ACC112 (cell line): ENCODE results near the gene RYR2.
"Not testable (repeated sequence)": the region's sequence is repeated elsewhere in the genome, so short reads cannot be mapped to it uniquely, and the experiment has no call there.

Experiments used
- H2AFZ ChIP-seq: fragments of 200-600 bp; sonication (generic); one replicate; pipeline ENCODE4 v1.6.0; 2017; ENCODE audit warnings: antibody characterized with exemption, low read length; ENCODE audit not compliant: unreplicated experiment
- H3K27ac ChIP-seq: fragments of 200-600 bp; sonication (generic); 2 replicates; pipeline ENCODE4 v1.5.1; 2014; ENCODE audit warnings: low read depth, mild to moderate bottlenecking, antibody characterized with exemption, low read length, moderate library complexity
- H3K27me3 ChIP-seq: fragments of 200-600 bp; sonication (generic); 2 replicates; pipeline ENCODE4 v1.6.1; 2014; ENCODE audit warnings: mild to moderate bottlenecking, antibody characterized with exemption, low read length, moderate library complexity, mixed read lengths; ENCODE audit not compliant: insufficient read depth
- H3K36me3 ChIP-seq: fragments of 200-600 bp; sonication (generic); 2 replicates; pipeline ENCODE4 v1.6.1; 2016; ENCODE audit warnings: mild to moderate bottlenecking, antibody characterized with exemption, low read length, moderate library complexity, mixed read lengths; ENCODE audit not compliant: insufficient read depth
- H3K4me1 ChIP-seq: fragments of 200-600 bp; sonication (generic); one replicate; pipeline ENCODE4 v1.6.1; 2016; ENCODE audit warnings: low read length, mixed read lengths; ENCODE audit not compliant: insufficient read depth, unreplicated experiment, control insufficient read depth
- H3K4me3 ChIP-seq: fragments of 200-600 bp; sonication (generic); 2 replicates; pipeline ENCODE4 v1.5.1; 2014; ENCODE audit warnings: mild to moderate bottlenecking, low read depth, low read length
- H3K79me2 ChIP-seq: fragments of 200-600 bp; sonication (generic); one replicate; pipeline ENCODE4 v1.6.0; 2016; ENCODE audit warnings: low read length; ENCODE audit not compliant: control insufficient read depth, unreplicated experiment, insufficient read depth

The RYR2 gene

GRCh38 chr1:237112663-237113062 is 70.7 kb downstream of the RYR2 start:
- H3K4me3 ChIP-seq: no peak overlapping the region
- H3K27me3 ChIP-seq: no peaks in the 10 kb centered on the region
- H3K36me3 ChIP-seq: no peaks in the 10 kb centered on the region
- H3K79me2 ChIP-seq: no peaks in the 10 kb centered on the region
- no peak overlapping the region for H2AFZ ChIP-seq
- no peaks in the 10 kb centered on the region for H3K4me1 ChIP-seq
- H3K27ac ChIP-seq: no peak overlapping the region

GRCh38 chr1:237115035-237115434 is 73.1 kb downstream of the RYR2 start:
- Histone ChIP-seq H3K79me2 (no peaks in the 10 kb centered on the region), H3K36me3 (no peaks in the 10 kb centered on the region), H3K27me3 (no peaks in the 10 kb centered on the region)

DNA sequence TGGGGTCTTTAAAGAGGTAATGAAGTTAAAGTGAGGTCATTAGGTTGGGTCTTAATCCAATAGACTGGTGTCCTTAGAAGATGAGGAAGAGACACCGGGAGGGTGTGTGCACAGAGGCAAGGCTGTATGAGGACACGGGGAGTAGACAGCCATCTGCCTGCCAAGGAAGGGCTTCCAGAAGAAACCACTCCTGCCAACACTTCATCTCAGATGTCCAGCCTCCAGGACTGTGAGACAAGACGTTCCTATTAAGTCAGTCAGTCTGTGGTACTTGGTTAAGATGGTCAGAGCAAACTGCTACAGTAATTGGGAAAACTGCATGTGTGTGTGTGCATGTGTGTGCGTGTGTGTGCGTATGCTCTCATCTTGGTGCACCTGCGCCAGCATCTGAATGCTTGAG is 77.1 kb downstream of the RYR2 start:
- no peaks in the 10 kb centered on the region for H3K79me2 ChIP-seq
- no peaks in the 10 kb centered on the region for H3K36me3 ChIP-seq
- no peak overlapping the region for H3K27ac ChIP-seq
- H3K27me3 ChIP-seq: no peaks in the 10 kb centered on the region
- H3K4me1 ChIP-seq: no peaks in the 10 kb centered on the region
- no peak overlapping the region for H2AFZ ChIP-seq
- no peak overlapping the region for H3K4me3 ChIP-seq

More at GRCh38 chr1:237115035-237115434, 73.1 kb downstream of the RYR2 start:
- Histone ChIP-seq H3K4me1 (no peaks in the 10 kb centered on the region), H3K27ac (no peak overlapping the region), H3K4me3 (no peak overlapping the region), H2AFZ (no peak overlapping the region)

DNA sequence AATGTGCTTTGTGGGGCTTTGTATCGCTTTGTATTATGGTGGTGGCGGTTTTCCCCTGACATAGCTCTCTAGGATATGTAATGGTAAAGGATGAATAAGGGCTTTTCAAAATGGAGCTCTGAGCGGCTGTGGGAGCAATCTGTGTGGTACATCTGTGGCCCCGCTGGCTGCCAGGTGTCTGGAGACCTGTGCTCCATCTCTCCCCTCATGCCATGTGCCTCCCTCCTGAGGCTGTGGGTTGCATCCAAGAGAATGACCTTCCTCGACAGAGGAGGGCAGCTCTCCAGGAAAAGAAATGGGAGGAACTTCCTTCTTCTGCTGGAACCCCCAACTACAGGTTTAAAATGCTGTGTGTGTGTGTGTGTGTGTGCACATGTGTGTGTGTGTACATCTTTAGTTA is 78.7 kb downstream of the RYR2 start:
- Histone ChIP-seq H3K4me3 (no peak overlapping the region), H3K27me3 (no peaks in the 10 kb centered on the region), H3K79me2 (no peaks in the 10 kb centered on the region), H2AFZ (no peak overlapping the region), H3K36me3 (no peaks in the 10 kb centered on the region), H3K4me1 (no peaks in the 10 kb centered on the region), H3K27ac (no peak overlapping the region)

- Histone ChIP-seq H3K27ac (no peak overlapping the region), H3K36me3 (no peaks in the 10 kb centered on the region), H3K79me2 (no peaks in the 10 kb centered on the region), H3K4me3 (no peak overlapping the region), H3K27me3 (no peaks in the 10 kb centered on the region), H2AFZ (no peak overlapping the region), H3K4me1 (no peaks in the 10 kb centered on the region)
Observed at GRCh38 chr1:237124856-237125462, 83.0 kb downstream of the RYR2 start.

DNA sequence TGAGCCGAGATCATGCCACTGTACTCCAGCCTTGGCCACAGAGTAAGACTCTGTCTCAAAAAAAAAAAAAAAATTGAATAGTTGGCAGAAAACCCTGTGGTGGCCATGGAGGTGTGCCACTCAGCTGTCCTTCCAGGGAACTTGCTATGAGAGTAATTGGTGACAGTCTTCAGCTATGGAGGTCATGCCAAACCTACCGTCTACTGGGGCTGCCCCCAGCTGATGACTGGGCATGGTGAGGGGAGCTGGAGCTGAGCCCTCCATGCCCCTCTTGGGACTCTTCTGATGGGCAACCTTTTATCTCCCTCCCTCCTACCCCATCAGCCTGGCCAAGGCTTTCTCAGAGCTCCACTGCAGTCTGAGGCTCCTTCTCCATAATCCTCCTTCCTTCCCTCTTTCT is 84.2 kb downstream of the RYR2 start:
- Histone ChIP-seq H3K27ac (no peak overlapping the region), H3K4me3 (no peak overlapping the region), H3K4me1 (no peaks in the 10 kb centered on the region), H2AFZ (no peak overlapping the region), H3K79me2 (no peaks in the 10 kb centered on the region), H3K27me3 (no peaks in the 10 kb centered on the region), H3K36me3 (no peaks in the 10 kb centered on the region)

DNA sequence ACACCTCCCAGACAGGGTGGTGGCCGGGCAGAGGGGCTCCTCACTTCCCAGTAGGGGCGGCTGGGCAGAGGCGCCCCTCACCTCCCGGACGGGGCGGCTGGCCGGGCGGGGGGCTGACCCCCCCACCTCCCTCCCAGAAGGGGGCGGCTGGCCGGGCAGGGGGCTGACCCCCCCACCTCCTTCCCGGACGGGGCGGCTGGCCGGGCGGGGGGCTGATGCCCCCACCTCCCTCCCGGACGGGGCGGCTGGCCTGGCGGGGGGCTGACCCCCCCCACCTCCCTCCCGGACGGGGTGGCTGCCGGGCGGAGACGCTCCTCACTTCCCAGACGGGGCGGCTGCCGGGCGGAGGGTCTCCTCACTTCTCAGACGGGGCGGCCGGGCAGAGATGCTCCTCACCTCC is 85.3 kb downstream of the RYR2 start:
- not testable (repeated sequence) for H3K4me1 ChIP-seq, H3K27me3 ChIP-seq, H3K79me2 ChIP-seq, H2AFZ ChIP-seq, H3K27ac ChIP-seq, H3K36me3 ChIP-seq, H3K4me3 ChIP-seq

DNA sequence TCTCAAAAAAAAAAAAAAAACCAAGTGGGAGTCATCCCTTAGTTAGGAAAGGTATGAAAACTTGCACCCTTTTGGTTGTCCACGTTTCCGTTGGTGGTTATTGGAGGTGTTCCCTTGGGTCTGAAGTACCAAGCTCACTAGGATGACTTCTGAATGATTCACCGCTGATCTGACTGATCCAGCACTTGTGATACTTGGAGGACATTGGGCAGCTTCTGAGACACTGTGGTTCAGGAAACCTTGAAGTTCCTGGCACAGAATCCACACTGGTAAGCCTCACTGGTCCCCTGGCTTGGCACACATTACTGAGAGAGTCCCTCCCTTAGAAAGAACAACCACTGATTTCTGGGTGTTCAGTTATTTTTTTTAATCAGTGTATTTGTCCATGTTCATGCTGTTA is 91.9 kb downstream of the RYR2 start:
- no peaks in the 10 kb centered on the region for H3K36me3 ChIP-seq
- no peaks in the 10 kb centered on the region for H3K79me2 ChIP-seq
- no peak overlapping the region for H3K4me3 ChIP-seq
- no peaks in the 10 kb centered on the region for H3K4me1 ChIP-seq
- no peak overlapping the region for H2AFZ ChIP-seq
- no peak overlapping the region for H3K27ac ChIP-seq
- no peaks in the 10 kb centered on the region for H3K27me3 ChIP-seq

- Histone ChIP-seq H3K27ac (no peak overlapping the region), H3K79me2 (no peaks in the 10 kb centered on the region), H3K4me1 (no peaks in the 10 kb centered on the region), H2AFZ (no peak overlapping the region), H3K27me3 (no peaks in the 10 kb centered on the region), H3K36me3 (no peaks in the 10 kb centered on the region), H3K4me3 (no peak overlapping the region)
Observed at GRCh38 chr1:237134929-237135328, 92.9 kb downstream of the RYR2 start.

- Histone ChIP-seq H3K36me3 (no peaks in the 10 kb centered on the region), H3K79me2 (no peaks in the 10 kb centered on the region), H3K4me1 (no peaks in the 10 kb centered on the region), H2AFZ (no peak overlapping the region), H3K4me3 (no peak overlapping the region), H3K27me3 (no peaks in the 10 kb centered on the region), H3K27ac (no peak overlapping the region)
Observed at GRCh38 chr1:237138551-237138950, 96.6 kb downstream of the RYR2 start.

DNA sequence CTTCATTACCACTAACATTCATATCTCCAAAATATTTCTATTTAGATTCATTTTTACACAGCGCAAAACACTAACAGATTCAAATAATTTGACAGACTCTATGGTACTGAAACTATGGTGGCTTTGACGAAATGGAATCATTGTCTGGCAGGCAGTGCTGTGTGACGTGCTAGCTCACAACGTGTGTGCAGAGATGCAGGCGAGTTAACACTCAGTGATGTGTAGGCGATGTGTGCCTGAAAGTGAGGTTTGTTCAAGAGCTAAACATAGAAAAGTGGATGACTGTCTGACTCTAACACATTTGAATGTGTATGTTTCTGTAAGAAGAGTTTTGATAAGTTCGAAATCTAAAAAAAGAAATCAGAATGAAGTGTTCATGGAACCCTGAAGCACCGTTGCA is 97.7 kb downstream of the RYR2 start:
- H3K27me3 ChIP-seq: no peaks in the 10 kb centered on the region
- no peaks in the 10 kb centered on the region for H3K36me3 ChIP-seq
- H3K4me3 ChIP-seq: no peak overlapping the region
- H2AFZ ChIP-seq: no peak overlapping the region
- H3K4me1 ChIP-seq: no peaks in the 10 kb centered on the region
- H3K79me2 ChIP-seq: no peaks in the 10 kb centered on the region
- H3K27ac ChIP-seq: no peak overlapping the region
